H1 (cell line): Measurements from ENCODE around the gene IQGAP3. TPM values are rescaled to one million over a fixed set of nuclear protein-coding genes. Genes with fewer than 3 reads are reported as not detected.

Experiments
- CTCF ChIA-PET: fragments of 300-600 bp; sonication (Branson Sonifier 250); formaldehyde crosslinking; loops from one replicate; lab custom pipeline; 2021; ENCODE audit not compliant: partially characterized antibody; lab: Charles Lee
- POLR2A ChIA-PET: fragments of 300-600 bp; sonication (Branson Sonifier 250); formaldehyde crosslinking; loops from one replicate; lab custom pipeline; 2021; ENCODE audit warnings: inconsistent platforms; ENCODE audit not compliant: partially characterized antibody; lab: Charles Lee
- DNase-seq, 2 experiments: peaks; one replicate each; pipeline versions ENCODE4 v3.0.0 to v3.0.0-alpha.2; 2010 to 2022; ENCODE audit warnings: low spot score in 2 of 2, low read depth in 1 of 2, mixed read lengths in 1 of 2
- FAIRE-seq: peaks from 2 replicates; lab custom pipeline; 2011; peaks lifted over from hg19 to GRCh38; lab: Jason Lieb, UNC
- H2AFZ ChIP-seq: 2 replicates; pipeline ENCODE4 v1.8.1; 2012; ENCODE audit warnings: low read length, inconsistent platforms
- H2AK5ac ChIP-seq: 2 replicates; pipeline ENCODE4 v1.6.1; 2013; ENCODE audit warnings: low read depth, low read length
- H2BK120ac ChIP-seq: replicated peaks from 2 replicates; pipeline ENCODE3; 2013; ENCODE audit warnings: low read depth, low read length, inconsistent platforms
- H2BK12ac ChIP-seq: 2 replicates; pipeline ENCODE4 v1.6.1; 2013; ENCODE audit warnings: low read depth, low read length
- H2BK15ac ChIP-seq: 2 replicates; pipeline ENCODE4 v1.6.1; 2013; ENCODE audit warnings: low read length
- H2BK20ac ChIP-seq: 2 replicates; pipeline ENCODE4 v1.6.1; 2013; ENCODE audit warnings: low read length
- H2BK5ac ChIP-seq: 2 replicates; pipeline ENCODE4 v1.6.1; 2013; ENCODE audit warnings: low read depth, low read length
- H3K14ac ChIP-seq: 2 replicates; pipeline ENCODE4 v1.6.1; 2013; ENCODE audit warnings: inconsistent platforms; ENCODE audit not compliant: insufficient read length
- H3K18ac ChIP-seq: 2 replicates; pipeline ENCODE4 v1.6.1; 2013; ENCODE audit warnings: low read length; ENCODE audit errors: extremely low read depth
- H3K23ac ChIP-seq: 2 replicates; pipeline ENCODE4 v1.6.1; 2013; ENCODE audit warnings: inconsistent platforms; ENCODE audit not compliant: insufficient read length
- H3K23me2 ChIP-seq: 2 replicates; pipeline ENCODE4 v1.6.1; 2013; ENCODE audit warnings: low read depth, low read length
- H3K27ac ChIP-seq: 2 replicates; pipeline ENCODE4 v1.6.1; 2011; ENCODE audit warnings: low read depth, low read length, inconsistent platforms
- H3K27me3 ChIP-seq, 4 experiments: replicated peaks in 1 of 4; 1 replicate in 1 of 4; 2 replicates in 3 of 4; pipeline versions ENCODE4 v1.6.1 to v1.8.1; 2011 to 2013; ENCODE audit warnings: low read length in 3 of 4, mild to moderate bottlenecking in 3 of 4, inconsistent platforms in 2 of 4, mixed read lengths in 2 of 4, moderate library complexity in 1 of 4; ENCODE audit not compliant: control insufficient read depth in 3 of 4, insufficient read depth in 3 of 4; ENCODE audit errors: extremely low read depth in 1 of 4
- H3K36me3 ChIP-seq, 4 experiments: 2 replicates each; pipeline versions ENCODE4 v1.6.1 to v1.8.1; 2011 to 2013; ENCODE audit warnings: mild to moderate bottlenecking in 4 of 4, low read length in 3 of 4, moderate library complexity in 2 of 4, control low read depth in 1 of 4, inconsistent platforms in 1 of 4; ENCODE audit not compliant: insufficient read depth in 4 of 4, control insufficient read depth in 2 of 4
- H3K4ac ChIP-seq: replicated peaks from 2 replicates; pipeline ENCODE3; 2013; ENCODE audit warnings: low read length, low read depth, mixed read lengths, inconsistent platforms; ENCODE audit not compliant: insufficient read length
- H3K4me1 ChIP-seq, 4 experiments: replicated peaks in 1 of 4; 1 replicate in 1 of 4; 2 replicates in 3 of 4; pipeline versions ENCODE4 v1.6.1 to v1.8.1; 2011 to 2013; ENCODE audit warnings: low read length in 3 of 4, inconsistent platforms in 2 of 4, mixed read lengths in 1 of 4; ENCODE audit not compliant: insufficient read depth in 4 of 4, control insufficient read depth in 3 of 4
- H3K4me2 ChIP-seq, 2 experiments: 2 replicates each; pipeline versions ENCODE4 v1.6.1 to v1.8.1; 2011 to 2013; ENCODE audit warnings: low read depth in 2 of 2, low read length in 2 of 2, control low read depth in 1 of 2, inconsistent platforms in 1 of 2, mild to moderate bottlenecking in 1 of 2; ENCODE audit not compliant: insufficient read depth in 1 of 2
- H3K4me3 ChIP-seq, 4 experiments: fragments of 200-600, 300-600 bp in 1 of 4; sonication (generic), shearing (Covaris generic), sonication (Bioruptor Twin) in 1 of 4; 2 replicates each; pipeline versions ENCODE4 v1.5.1 to v1.8.1; 2011 to 2016; ENCODE audit warnings: low read length in 4 of 4, low read depth in 3 of 4, control low read depth in 2 of 4, inconsistent platforms in 2 of 4, mild to moderate bottlenecking in 2 of 4, mixed read lengths in 1 of 4, moderate library complexity in 1 of 4; ENCODE audit not compliant: insufficient read depth in 2 of 4; ENCODE audit errors: extremely low read depth in 1 of 4
- H3K56ac ChIP-seq: replicated peaks from 2 replicates; pipeline ENCODE3; 2013; ENCODE audit warnings: low read depth, mild to moderate bottlenecking, mixed read lengths, low read length, inconsistent platforms; ENCODE audit not compliant: insufficient read length
- H3K79me1 ChIP-seq: 2 replicates; pipeline ENCODE4 v1.6.1; 2013; ENCODE audit warnings: low read depth, low read length, control low read depth
- H3K79me2 ChIP-seq, 2 experiments: 2 replicates each; pipeline versions ENCODE4 v1.6.1 to v1.8.1; 2012 to 2013; ENCODE audit warnings: low read length in 2 of 2, mild to moderate bottlenecking in 2 of 2, inconsistent platforms in 1 of 2; ENCODE audit not compliant: insufficient read depth in 2 of 2, control insufficient read depth in 1 of 2
- H3K9ac ChIP-seq, 4 experiments: replicated peaks in 1 of 4; 1 replicate in 1 of 4; 2 replicates in 3 of 4; pipeline versions ENCODE4 v1.6.1 to v1.8.1; 2011 to 2013; ENCODE audit warnings: low read depth in 3 of 4, low read length in 3 of 4, control low read depth in 2 of 4, mild to moderate bottlenecking in 2 of 4, moderate library complexity in 2 of 4, inconsistent platforms in 1 of 4; ENCODE audit errors: extremely low read depth in 1 of 4
- H3K9me3 ChIP-seq, 2 experiments: 2 replicates each; pipeline versions ENCODE4 v1.6.1 to v1.8.1; 2012 to 2013; ENCODE audit warnings: mild to moderate bottlenecking in 2 of 2, moderate library complexity in 2 of 2, control low read depth in 1 of 2, inconsistent platforms in 1 of 2, low read depth in 1 of 2, low read length in 1 of 2, mixed read lengths in 1 of 2; ENCODE audit not compliant: insufficient read depth in 2 of 2
- H4K20me1 ChIP-seq, 2 experiments: replicated peaks in 1 of 2; 2 replicates each; pipeline versions ENCODE3 to v1.8.1; 2011 to 2013; ENCODE audit warnings: inconsistent platforms in 2 of 2, low read length in 2 of 2, mild to moderate bottlenecking in 1 of 2; ENCODE audit not compliant: insufficient read depth in 2 of 2, control insufficient read depth in 1 of 2
- H4K5ac ChIP-seq: 2 replicates; pipeline ENCODE4 v1.6.1; 2013; ENCODE audit warnings: low read length, low read depth, mixed read lengths, inconsistent platforms; ENCODE audit not compliant: insufficient read length
- H4K8ac ChIP-seq: 2 replicates; pipeline ENCODE4 v1.8.0; 2013; ENCODE audit warnings: mild to moderate bottlenecking, moderate library complexity, low read length, inconsistent platforms; ENCODE audit not compliant: insufficient read depth; ENCODE audit errors: extremely low read depth
- H4K91ac ChIP-seq: replicated peaks from 2 replicates; pipeline ENCODE3; 2013; ENCODE audit warnings: low read length, mixed read lengths, inconsistent platforms; ENCODE audit not compliant: insufficient read length
- CTBP2 ChIP-seq: IDR thresholded peaks from 2 replicates; pipeline ENCODE4 v1.7.0; 2011; ENCODE audit warnings: borderline replicate concordance, mild to moderate bottlenecking, moderate library complexity, mixed read lengths, low read length; ENCODE audit not compliant: insufficient read depth, insufficient read length
- EZH2 ChIP-seq: fragments of 200-600 bp; sonication (generic); IDR thresholded peaks from 2 replicates; pipeline ENCODE4 v1.7.1; 2012; ENCODE audit warnings: low read depth, mild to moderate bottlenecking, moderate library complexity, low read length, inconsistent platforms; ENCODE audit not compliant: severe bottlenecking
- SP1 ChIP-seq: IDR thresholded peaks from 2 replicates; pipeline ENCODE4 v1.6.1; 2011; ENCODE audit warnings: low read depth, low read length
- TAF1 ChIP-seq: IDR thresholded peaks from 2 replicates; pipeline ENCODE4 v1.6.1; 2011; ENCODE audit warnings: mild to moderate bottlenecking, low read depth, low read length
- WGBS, 2 experiments: shearing (Covaris generic) in 1 of 2; methylation state at CpG; one replicate each; pipeline versions ENCODE4 v1.1.6 to v1.1.7; 2013 to 2015; ENCODE audit warnings: low lambda C conversion rate in 2 of 2, mixed read lengths in 2 of 2, inconsistent platforms in 1 of 2, low coverage in 1 of 2, missing lambda C conversion rate in 1 of 2; ENCODE audit not compliant: insufficient replicate concordance in 2 of 2, insufficient coverage in 1 of 2, insufficient read length in 1 of 2; ENCODE audit errors: extremely low coverage in 1 of 2, missing lambda C conversion rate in 1 of 2; 5-methylcytosine and 5-hydroxymethylcytosine counted together
- polyA plus RNA-seq, 7 experiments: library from polyadenylated mRNA; depleted of rRNA in 3 of 7; stranded (reverse) in 5 of 7; unstranded in 2 of 7; fragments of >200 nt in 5 of 7; fragments of 200-250 nt in 2 of 7; gene quantifications; 1 replicate in 5 of 7; 2 replicates in 1 of 7; 4 replicates in 1 of 7; pipeline versions ENCODE4 v1.2.1 to v1.2.3, GENCODE V29; 2011 to 2013; ENCODE audit warnings: missing spikeins in 2 of 7, mixed read lengths in 2 of 7
- total RNA-seq: library from RNA; stranded (reverse); fragmentation: NEBNext Ultra II Directional; extraction: Animal tissue kit (Norgen Biotek cat#: 25700); gene quantifications from 2 replicates; pipeline ENCODE4 v1.2.1, GENCODE V29; 2021

The IQGAP3 gene
- total and polyA plus RNA-seq, 2 of the 8 experiments (the other 6 are each of a cell fraction or from before 2014, with no cell fraction given), result 14.6 to 22.3 TPM

DNA sequence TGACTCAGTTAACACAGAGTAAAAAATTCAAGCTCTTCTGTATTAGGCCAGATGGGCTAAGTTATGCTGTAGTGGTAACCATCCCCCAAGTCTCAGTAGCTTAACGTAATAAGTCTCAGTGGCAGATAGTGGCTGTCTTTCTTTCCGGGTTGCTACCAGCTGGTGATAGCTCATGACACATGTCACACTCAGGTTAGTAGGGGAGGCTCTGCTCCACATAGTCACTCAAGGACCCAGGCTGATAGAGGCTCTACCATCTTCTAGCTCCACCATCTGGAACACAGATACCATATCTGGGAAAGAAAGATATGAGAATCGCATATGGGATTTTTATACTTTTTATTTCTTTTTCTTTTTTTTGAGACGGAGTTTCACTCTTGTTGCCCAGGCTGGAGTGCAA is 55.5 kb downstream of the IQGAP3 start:
- no peak overlapping the region for H3K4me2 ChIP-seq
- no peak overlapping the region for H2BK12ac ChIP-seq
- H4K91ac ChIP-seq, result no peak overlapping the region
- FAIRE-seq (no peak), DNase-seq (no peak)
- WGBS, 2 experiments, result 99% methylated on average over 4 of the region's 4 CpGs; no CpG with 5 or more reads in 1 of the 2 experiments
- H4K5ac ChIP-seq, result no peak overlapping the region
- ChIA-PET POLR2A (interaction anchor here (0.6 to 2.4 kb wide), 4 partner anchors 8 to 312 kb away, joined by 3 to 10 read pairs (median 4); no protein-coding TSS in a partner anchor), CTCF (interaction anchor here (0.6 to 3.2 kb wide), 11 partner anchors 8 to 68 kb away, joined by 3 to 12 read pairs (median 5); no protein-coding TSS in a partner anchor)
- no peak overlapping the region for H4K8ac ChIP-seq
- TF ChIP-seq TAF1 (no peak), CTBP2 (no peak), SP1 (no peak), EZH2 (no peak)
- H3K9me3 ChIP-seq, result no peaks in the 10 kb centered on the region
- H3K23ac ChIP-seq, result no peak overlapping the region
- H3K56ac ChIP-seq, result no peak overlapping the region
- H2BK15ac ChIP-seq, result no peak overlapping the region
- no peaks in the 10 kb centered on the region for H3K36me3 ChIP-seq
- H3K4ac ChIP-seq, result no peak overlapping the region
- no peak overlapping the region for H3K9ac ChIP-seq
- H3K27me3 ChIP-seq, result no peaks in the 10 kb centered on the region
- H3K23me2 ChIP-seq, result no peaks in the 10 kb centered on the region
- no peak overlapping the region for H2AFZ ChIP-seq
- H3K4me3 ChIP-seq, result no peak overlapping the region
- no peak overlapping the region for H2BK5ac ChIP-seq
- H2BK20ac ChIP-seq, result no peak overlapping the region
- H3K18ac ChIP-seq, result no peak overlapping the region
- H2AK5ac ChIP-seq, result no peak overlapping the region
- H3K27ac ChIP-seq, result no peak overlapping the region
- H3K14ac ChIP-seq, result no peak overlapping the region
- no peaks in the 10 kb centered on the region for H3K79me1 ChIP-seq
- H3K4me1 ChIP-seq, result no peaks in the 10 kb centered on the region
- no peaks in the 10 kb centered on the region for H3K79me2 ChIP-seq
- no peak overlapping the region for H2BK120ac ChIP-seq
- no peaks in the 10 kb centered on the region for H4K20me1 ChIP-seq
